CD4-positive, alpha-beta T cell treated with Interleukin-10 for 1 hour (primary cell): ENCODE measurements around the gene SEC61G.
A peak's percentile ranks its signal among the peaks of the same experiment; 100 is the strongest.

Source experiments
- DNase-seq: peaks from one replicate; pipeline ENCODE4 v3.0.0-alpha.2; 2020

The SEC61G gene

DNA sequence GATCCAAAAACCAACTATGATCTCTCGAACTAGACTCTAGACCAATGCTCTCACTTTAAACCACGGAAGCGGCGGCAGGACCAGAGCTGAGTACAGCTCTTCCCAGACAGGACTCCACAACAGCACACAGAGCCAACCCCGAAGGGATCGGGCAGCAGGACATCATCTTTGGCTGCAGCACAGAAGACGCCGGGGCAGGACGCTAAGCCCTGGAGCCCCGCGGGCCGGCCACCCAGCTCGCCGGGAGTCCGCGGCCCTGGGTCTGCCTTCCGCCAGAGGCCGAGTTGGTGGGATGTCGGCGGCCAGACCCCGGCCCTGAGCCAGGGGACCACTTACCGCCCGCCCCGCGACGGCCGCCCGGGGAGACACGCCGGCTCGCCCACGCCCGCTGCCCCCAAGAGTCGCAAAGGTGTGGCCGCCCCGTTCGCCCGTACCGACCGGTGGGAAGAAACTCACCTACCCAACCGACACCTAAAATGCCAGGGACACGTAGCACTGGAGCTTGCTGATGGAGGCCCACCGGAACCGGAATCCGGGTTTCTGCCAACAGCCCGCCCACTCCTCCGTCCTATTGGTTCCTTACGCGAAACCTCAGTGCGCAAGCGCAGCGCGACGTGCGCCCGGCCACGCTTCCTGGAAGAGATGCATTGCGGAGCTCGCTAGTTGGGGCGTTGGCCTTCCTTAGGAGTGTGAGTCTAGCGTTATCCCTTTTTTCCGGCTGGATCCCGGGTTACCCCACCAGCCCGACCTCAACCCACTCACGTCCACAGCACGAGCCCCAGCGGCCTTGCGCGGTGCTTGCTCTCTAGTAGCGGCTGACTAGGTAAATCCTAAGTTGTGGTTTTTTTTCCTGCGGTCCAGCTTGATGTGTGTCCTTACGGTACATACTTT, at the start of gene SEC61G:
Gene SEC61G, minus strand, starts transcription at position 510 of the 891 bp plus-strand sequence. CDS start 1,623 bp downstream, outside the sequence.
- DNase-seq: peak; percentile 96

- DNase-seq: no peak
These were observed 43.8 kb upstream of the SEC61G start for GRCh38 chr7:54802841-54803240.

GRCh38 chr7:54802114-54802513, 43.1 kb upstream of the SEC61G start:
- no peak for DNase-seq

- no peak for DNase-seq
These were observed 40.8 kb upstream of the SEC61G start for GRCh38 chr7:54799792-54800191.

- no peak for DNase-seq
These were observed 39.5 kb upstream of the SEC61G start for GRCh38 chr7:54798530-54798929.

GRCh38 chr7:54796853-54797252, 37.8 kb upstream of the SEC61G start:
- no peak for DNase-seq

DNA sequence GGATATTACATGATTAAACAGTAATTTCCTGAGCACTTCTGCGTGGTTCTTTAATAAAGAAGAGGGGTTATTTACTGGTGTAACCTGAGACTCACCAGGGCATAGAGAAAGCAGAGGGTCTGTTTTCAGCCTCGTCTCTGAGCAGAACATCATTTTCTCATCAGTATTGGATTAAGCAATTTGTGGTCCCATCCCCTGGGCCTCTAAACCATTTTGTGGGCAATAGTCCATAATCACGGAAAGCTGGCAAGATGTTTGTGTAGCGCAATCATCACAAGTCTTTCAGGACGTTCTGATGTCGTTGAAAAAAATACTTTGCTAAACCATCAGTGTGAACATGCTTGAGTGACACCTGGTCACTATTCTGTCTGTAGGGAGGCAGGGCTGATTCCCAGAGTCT, 37.1 kb upstream of the SEC61G start:
- no peak for DNase-seq

DNA sequence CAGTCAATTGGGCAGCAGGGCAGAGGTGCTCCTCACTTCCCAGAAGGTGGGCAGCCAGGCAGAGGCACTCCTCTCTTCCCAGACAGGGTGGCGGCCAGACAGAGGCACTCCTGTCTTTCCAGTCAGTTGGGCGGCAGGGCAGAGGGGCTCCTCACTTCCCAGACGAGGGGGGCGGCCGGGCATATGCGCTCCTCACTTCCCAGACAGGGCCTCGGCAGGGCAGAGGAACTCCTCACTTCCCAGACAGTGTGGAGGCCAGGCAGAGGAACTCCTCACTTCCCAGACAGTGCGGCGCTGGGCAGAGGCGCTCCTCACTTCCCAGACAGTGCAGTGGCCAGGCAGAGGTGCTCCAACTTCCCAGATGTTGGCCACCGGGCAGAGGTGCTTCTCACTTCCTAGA, 33.4 kb upstream of the SEC61G start:
- no peak for DNase-seq

DNA sequence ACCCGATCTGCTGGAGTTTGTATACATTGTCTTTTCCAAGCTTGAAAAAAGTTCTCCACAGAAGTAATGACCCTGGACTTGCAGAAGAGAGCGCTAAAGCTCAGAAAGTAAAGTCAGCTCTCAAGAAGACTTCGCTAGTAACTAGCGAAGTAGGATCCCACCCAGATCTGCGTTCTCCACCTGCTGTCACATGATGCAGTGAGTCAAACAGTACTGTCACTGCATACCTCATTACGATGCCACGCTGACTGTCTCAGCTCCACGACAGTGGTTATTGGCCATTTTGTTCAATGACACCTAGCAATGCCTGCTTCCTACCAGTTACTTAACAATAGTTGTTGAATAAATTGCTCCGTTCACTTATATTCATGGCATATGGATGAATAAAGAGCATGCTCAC, 29.7 kb upstream of the SEC61G start:
- DNase-seq: peak; percentile 4

GRCh38 chr7:54785261-54785660, 26.2 kb upstream of the SEC61G start:
- no peak for DNase-seq

DNA sequence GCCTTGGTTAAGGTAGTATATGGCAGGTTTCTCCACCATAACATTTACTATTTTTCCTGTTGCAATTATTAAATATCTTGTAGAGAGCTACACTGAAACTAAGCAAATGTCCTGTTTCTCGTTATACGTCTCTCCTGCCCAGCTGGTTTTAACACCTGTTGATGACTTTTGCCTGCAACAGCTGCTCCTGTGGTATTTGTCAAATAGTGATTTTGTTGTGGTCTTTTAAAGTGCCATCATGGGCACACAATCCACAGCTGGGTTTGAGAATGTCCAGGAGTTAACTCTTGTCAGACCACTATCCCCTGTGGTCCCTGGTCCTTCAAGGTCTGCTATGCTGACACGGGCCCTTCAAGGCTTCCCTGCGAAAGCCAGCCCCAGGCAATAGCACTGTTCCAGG, 24.9 kb upstream of the SEC61G start:
- no peak for DNase-seq

GRCh38 chr7:54782829-54783228, 23.8 kb upstream of the SEC61G start:
- DNase-seq: no peak

GRCh38 chr7:54782314-54782713, 23.3 kb upstream of the SEC61G start:
- no peak for DNase-seq

DNA sequence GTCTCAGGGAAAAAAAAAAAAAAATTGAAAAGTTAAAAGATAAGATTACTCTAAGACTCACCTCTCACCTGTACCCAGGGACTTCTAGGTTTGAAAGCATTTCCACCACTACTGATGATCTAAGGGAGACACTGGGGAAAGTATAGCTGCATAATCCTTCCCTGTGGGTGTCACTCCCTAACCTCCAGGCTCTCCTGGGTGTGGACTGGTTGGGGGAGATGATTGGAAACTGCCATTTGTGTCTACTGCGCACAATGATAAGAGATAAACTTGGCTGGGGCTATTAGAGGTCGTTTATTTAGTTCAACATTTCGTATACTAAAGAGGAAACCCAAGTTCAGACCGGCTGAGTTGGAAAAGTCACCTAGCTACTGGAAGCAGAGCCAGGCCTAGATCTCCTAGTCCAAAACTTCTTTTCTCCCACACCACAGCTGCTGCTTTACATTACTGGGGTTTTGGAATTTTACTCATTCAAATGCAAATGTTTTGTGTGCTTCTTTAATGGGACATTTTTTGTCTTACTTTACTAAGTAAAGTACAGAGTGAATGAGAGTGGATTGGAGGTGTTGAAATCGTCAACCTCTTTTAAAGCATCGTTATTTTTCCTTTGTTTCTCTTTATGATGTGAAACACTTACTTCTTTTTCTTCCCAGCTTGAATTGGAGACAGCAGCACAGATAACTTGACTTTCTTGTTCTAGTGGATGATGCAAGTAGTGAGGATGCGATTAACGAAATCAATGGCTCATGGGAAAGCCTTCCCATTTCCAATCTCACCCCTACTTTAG, 22.3 kb upstream of the SEC61G start:
- no peak for DNase-seq

- DNase-seq: no peak
These were observed 21.5 kb upstream of the SEC61G start for GRCh38 chr7:54780490-54780889.

DNA sequence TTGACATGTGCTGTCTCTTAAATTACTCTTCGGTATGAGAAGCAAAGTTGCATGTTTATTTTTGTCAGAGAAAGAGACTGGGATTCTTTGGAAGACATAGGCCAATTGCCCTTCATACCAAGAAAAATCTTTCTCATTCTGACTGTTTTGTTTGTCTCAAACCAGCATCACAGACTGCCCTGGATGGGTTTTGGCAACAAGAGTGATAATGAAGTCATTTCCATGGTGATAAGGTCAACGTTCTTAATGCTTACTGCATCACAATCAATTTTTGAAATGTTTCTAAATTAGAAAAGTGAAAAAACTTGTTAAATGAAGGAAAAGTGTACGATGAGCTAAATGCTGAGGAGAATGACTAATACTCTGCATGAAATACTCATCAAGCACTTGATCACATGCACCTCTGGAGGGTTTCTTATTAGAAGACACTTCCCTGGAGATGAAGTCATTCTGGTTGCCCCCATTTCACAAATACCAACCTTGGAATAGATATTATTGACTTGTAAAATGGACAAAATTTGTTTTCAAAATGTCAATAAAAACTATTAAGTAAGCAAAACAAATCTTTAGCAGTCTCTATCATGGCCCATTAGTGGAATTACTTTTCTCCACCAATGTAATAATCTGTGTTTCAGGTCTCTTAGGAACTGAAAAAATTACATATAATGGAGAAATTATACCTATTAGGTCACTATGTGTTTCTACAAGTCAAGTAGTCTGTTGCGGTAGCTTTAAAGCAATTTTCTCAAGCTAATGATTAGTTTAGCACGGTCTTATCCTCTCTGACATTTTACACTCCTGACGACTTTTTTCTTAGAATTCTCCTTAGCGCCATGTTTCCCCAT, 19.9 kb upstream of the SEC61G start:
- DNase-seq: no peak

DNA sequence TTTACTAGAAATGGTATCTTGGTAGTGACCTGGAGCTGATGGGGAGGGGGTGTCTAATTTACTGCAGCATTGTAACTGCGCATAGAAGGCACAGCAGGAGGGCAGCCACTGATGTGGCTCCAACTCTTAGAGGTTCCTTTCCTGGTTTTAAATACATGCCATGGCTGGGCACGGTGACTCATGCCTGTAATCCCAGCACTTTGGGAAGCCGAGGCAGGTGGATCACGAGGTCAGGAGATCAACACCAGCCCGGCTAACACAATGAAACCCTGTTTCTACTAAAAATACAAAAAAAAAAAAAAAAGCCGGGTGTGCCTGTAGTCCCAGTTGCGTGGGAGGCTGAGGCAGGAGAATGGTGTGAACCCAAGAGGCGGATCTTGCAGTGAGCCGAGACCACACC, 19.2 kb upstream of the SEC61G start:
- no peak for DNase-seq

DNA sequence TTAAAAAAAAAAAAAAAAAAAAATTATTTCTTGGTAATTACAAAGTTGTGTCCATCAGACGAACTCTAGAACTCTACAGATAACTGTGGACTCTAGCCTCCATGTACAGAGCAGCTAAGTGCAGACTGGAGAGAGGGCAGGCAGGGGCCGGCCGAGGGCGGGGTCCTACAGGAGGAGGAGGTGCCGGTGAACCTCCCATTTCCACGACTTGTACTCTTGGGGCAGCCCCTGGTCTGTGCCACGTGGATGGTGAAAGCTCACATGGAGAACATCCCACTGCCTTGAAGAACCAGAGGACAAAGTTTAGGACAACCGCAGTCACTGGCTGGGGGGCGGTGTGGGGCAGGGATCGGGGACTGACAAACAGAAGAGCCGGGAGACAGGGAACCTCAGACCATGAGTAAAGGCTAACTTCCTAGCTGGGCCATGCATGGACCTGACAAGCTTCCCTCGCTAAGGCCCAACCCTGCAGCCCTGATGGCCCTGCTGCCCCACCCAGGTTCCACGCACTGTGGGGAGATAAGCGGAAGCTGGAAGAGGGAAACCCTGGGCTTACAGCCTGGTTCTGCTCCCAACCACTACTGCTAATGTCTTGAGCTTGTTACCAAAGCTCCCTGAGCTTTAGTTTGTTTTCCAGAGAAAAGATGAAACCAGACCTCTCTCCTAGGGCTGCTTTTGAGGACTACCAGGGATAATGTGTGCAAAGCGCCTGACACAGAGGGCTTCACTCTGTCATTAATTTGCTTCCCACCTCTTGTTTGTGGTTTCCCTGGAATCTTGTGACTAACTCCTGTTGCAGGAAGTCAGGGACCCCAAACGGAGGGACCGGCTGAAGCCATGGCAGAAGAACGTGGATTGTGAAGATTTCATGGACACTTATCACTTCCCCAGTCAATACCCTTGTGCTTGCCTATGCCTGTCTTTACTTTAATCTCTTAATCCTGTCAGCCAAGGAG, 16.1 kb upstream of the SEC61G start:
- no peak for DNase-seq

DNA sequence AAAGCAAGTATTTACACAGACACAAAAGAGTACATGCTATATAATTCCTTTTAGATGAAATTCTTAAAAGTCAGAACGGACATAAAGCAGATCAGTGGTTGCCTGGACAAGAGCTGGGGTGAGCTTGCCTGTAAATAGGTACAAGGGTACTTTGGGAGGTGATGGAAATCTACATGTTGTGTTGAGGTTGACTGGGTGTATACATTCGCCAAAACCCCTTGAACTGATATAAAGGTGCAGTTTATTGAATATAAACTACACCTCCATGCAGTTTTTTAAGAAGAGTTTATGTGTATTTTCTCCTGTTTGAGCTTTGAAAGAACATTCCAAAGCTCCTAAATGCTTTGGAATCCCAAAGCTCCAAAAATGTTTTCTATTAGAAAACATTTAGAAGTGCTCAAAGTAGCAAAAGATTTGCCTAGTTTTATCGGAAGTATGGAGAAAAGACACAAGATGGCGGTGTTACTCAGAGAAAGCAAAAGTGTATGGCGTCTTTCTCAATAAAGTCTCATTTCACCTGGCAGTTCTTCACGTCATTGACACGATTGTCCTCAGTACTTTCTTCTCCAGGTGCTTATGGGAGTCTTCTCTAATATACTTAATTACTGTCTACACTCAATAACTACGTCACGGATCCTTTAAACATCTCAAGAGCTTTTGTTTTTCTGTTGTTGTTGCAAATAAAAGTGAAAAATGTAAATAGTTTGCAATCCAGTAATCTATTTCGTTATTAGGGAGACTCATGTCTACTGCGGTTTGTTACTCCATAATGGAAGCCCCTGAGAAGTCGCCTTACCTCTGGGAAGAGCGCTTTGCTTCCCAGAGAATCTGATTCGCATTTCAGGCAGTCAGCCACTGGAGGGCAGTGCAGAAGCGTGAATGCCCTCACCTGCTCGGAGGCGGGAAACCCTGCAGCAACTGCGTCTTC, 14.7 kb upstream of the SEC61G start:
- DNase-seq: peak; percentile 68

GRCh38 chr7:54769203-54769602, 10.2 kb upstream of the SEC61G start:
- no peak for DNase-seq

DNA sequence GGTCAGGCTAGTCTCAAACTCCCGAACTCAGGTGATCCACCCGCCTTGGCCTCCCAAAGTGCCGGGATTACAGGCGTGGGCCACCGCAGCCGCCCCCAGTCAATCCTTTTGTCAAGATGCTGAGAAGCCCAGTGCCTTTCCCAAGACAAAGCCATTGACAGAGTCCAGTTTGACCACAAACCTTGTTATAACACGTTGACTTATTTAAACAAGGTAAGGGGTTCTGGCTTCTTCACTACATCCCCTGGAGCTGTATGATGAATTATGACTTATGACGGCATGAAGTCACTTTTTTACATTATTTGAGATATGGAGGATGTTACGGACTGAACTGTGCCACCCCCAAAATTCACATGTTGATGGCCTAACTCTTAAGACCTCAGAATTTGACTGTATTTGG, 5.8 kb upstream of the SEC61G start:
- DNase-seq: no peak
